ENCODE measurements around the gene QSER1.
"Not testable (repeated sequence)": the region's sequence is repeated elsewhere in the genome, so short reads cannot be mapped to it uniquely, and the experiment has no call there.

Gene QSER1

DNA sequence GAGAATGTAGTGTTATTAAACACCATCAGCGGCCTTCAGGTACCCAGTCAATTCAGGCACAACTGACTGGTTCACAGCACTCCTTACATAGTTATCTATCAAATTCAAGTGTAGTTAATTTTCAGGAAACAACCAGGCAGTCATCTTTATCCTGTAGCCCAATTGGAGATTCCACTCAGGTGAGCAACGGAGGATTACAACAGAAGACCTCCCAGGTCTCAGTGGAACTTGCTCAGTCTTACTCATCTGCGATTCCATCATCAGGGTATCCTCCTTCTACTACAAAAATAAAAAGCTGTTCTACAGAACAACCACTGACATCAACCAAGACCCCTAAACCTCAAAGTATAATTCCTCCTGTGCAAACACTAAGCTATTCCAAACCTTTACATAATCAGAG, 39.6 kb downstream of the QSER1 start:
- no peak for DNase-seq (ENCODE audit: low read depth in 1 of 2, low spot score in 1 of 2)

DNA sequence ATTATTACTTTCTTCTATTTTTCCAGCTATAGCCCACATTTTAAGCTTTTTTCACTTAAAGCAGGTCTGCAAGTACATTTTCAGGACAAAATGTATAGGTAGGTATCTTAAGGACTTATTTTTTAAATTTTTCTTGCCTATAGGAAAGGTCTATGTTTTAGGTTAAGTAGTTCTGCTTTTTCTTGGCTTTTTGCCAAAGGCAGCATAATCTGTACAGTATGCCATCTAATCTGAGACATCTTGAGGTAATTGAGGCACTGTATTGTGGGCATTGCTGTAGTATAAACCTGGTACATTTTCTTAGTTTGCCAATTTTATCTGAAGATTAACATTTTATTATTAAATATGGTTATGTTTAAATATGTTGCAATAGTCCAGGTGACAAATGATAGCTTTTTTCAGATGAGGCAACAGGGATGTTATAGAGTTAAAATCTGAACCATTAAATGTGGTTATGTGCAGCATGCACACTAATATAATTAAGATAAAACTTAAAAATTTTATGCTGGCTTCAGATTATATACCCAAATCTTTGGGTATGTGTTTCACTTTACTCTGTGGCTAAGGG, 42.9 kb downstream of the QSER1 start:
- no peak for DNase-seq (ENCODE audit: low read depth in 1 of 2, low spot score in 1 of 2)

DNA sequence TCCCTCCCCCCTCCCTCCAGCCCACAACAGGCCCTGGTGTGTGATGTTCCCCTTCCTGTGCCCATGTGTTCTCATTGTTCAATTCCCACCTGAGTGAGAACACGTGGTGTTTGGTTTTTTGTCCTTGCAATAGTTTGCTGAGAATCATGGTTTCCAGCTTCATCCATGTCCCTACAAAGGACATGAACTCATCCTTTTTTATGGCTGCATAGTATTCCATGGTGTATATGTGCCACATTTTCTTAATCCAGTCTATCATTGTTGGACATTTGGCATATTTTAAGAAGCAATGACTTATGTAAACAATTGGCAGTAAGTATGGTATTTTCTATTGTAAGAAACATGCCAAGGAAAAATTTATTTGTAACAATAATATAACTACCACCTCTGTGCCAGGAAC, 43.6 kb downstream of the QSER1 start:
- DNase-seq (ENCODE audit: low read depth in 1 of 2, low spot score in 1 of 2): not testable (repeated sequence)

DNA sequence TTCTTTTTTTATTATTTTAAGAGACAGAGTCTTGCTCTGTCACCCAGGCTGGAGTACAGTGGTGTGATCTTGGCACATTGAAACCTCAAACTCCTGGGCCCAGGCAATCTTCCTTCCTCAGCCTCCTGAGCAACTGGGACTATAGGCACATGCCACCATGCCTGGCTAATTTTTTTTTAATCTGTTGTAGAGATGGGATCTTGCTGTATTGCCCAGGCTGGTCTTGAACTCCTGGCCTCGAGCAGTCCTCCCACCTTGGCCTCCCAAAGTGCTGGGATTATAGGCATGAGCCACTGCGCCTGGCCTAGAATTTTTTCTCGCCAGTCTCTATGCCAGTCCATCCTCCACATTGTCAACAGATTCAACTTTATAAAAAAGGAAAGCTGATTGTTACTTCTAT, 44.7 kb downstream of the QSER1 start:
- DNase-seq (ENCODE audit: low read depth in 1 of 2, low spot score in 1 of 2): not testable (repeated sequence)

DNA sequence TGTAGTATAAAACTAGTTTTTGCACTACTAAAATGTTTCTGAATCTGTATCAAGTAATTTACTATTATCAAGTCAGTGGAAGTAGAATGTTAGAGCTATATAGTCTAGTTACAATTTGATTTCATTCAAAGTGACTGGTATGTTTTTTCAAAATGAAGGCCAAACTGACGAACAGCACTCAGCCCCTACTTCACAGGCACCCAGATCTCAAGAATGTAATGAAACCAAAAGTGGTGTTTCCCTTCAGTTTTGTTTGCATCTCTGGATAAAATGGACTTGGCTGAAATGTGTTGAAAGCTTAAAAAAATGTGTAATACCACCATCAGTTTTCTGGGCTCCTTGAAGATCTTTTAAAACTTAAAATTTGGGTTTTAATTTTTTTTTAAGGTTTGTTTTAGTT, 46.4 kb downstream of the QSER1 start:
- no peak for DNase-seq (ENCODE audit: low read depth in 1 of 2, low spot score in 1 of 2)

DNA sequence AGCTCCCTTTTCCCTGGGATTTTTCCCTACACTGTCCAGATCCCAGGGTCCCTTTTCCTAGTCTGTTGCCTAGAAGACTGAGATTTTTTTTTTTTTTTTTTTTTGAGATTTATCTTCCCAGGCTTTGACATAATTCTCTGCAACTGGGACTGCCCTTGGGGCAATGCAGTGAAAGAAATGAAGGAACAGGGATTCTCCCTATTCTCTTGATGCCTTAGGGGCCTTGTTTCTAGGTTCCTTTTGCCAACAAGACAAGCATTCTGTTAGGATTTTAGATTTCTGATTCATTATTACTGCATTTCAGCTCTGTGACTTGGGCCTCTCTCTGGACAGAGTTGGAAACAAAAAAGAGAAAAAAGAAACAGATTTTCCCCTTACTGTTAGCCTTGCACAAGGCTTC, 47.3 kb downstream of the QSER1 start:
- DNase-seq (ENCODE audit: low read depth in 1 of 2, low spot score in 1 of 2): no peak

DNA sequence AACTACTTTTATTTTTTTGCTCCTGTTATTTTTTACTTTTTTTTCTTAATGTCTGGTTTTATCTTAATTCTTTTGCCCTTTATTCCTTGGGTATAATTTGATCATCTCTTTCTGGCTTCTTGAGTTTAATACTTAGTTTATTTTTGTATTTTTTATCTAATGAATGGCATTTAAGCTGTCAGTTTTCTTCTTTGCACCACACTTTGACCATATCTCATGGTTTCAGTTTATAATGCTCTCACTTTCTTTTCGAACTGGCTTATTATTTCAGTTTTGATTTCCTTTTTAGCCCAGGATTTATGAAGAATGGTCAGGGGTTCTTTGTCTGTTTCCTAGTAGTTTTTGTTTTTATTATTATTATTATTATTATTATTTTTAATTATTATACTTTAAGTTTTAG, 48.3 kb downstream of the QSER1 start:
- no peak for DNase-seq (ENCODE audit: low read depth in 1 of 2, low spot score in 1 of 2)

DNA sequence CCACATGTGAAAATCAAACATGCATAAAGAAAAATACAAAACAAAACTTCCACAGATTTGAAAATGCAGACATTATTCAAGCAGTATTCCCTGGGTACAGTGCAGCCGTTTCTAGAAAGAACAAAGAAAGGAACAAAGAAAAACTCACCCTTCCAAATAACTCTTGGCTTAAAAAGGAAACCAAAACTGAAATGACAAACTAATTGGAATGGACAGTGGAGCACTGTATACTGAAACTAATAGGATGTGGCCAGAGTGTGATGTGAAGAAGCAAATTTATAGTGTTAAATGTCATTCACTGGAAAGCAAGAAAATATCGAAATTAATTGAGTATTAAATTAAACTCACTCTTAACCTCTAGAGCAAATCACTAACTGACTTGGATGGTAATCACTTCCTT, 55.4 kb downstream of the QSER1 start:
- DNase-seq (ENCODE audit: low read depth in 1 of 2, low spot score in 1 of 2): no peak

DNA sequence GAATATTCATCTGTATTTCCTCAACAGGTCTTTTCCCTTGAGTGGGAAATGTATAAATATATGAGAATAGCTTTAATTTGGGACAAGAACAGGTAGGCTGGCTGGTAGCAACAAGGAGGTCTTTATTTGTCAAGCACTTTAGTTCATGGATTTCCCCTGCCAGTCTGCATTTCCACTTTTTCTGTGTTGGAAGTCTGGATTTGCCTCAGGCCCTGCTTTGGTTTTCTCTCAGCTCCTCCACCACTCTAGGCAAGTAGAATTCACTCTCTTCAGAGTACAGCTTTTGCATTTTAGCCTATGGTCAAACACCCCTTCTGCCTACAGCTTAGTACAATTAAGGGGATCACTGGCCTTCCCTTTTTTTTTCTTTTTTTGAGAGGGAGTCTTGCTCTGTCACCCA, 57.1 kb downstream of the QSER1 start:
- DNase-seq (ENCODE audit: low read depth in 1 of 2, low spot score in 1 of 2): no peak

DNA sequence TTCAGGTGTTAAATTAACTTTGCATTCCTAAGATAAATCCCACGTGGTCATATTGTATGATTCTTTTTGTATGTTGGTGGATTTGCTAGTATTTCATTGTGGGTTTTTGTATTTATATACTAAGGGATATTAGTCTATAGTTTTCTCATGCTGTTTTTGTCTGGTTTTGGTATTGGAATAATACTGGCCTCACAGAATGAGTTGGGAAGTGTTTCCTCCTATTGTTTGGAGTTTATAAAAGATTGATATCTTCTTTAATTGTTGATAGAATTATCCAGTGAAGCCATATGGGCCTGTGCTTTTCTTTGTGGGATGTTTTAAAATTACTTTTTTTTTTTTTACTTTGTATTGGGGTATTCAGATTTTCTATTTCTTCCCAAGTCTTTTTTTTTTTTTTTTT, 59.8 kb downstream of the QSER1 start:
- no peak for DNase-seq (ENCODE audit: low read depth in 1 of 2, low spot score in 1 of 2)

DNA sequence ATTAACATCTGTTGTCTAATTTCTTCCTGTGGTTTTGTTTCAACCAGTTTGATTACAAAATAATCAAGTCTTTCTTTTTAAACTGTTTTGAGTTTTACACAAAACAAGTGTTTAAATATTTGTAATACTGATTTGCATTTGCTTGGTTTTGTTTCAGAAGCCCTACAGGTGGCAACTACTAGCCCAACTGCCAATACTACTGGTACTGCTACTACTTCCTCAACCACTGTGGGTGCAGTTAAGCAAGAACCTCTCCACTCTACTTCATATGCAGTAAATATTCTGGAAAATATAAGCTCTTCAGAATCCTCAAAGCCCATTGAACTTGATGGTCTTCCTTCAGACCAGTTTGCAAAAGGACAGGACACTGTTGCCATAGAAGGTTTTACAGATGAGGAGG, 61.1 kb downstream of the QSER1 start:
- DNase-seq (ENCODE audit: low read depth in 1 of 2, low spot score in 1 of 2): no peak

DNA sequence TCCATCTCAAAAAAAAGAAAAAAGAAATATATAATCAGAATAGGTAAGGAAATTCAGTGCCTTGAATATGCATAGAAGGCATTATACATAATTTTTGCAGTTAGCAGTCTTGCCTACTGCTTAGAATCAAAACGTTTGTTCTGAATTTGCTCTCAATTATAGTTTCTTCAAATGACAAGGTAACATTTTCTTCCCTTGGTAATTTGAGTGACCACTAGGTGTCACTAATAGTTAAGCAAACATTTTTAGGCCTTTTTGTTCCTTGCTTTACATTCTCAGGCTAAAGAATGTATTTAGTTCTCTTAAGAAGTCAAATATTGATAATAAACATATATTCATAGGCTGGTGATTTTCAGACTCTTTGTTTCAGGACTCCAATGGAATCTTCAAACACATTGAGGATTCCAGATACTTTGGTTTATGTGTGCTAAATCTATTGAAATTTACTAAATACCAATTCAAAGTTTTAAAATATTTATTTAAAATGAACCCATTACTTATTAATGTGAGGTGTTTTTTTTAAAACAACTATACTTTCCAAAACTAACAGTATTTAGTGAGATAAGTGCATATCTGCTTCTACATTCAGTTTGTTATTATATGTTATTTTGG, 68.0 kb downstream of the QSER1 start:
- no peak for DNase-seq (ENCODE audit: low read depth in 1 of 2, low spot score in 1 of 2)

DNA sequence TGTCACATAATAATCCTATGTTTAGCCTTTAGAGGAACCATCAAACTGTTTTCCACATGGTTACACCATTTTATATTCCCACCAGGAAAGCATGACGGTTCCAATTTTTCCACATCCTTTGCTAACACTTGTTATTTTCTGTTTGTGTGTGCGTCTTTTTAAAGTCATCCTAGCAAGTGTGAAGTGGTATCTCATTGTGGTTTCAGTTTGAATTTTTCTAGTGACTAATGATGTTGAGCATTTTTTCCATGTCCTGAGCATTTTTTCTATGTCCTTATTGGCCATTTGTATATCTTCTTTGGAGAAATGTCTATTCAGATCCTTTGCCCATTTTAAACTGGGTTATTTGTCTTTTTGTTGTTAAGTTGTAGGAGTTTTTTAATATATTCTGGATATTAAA, 69.4 kb downstream of the QSER1 start:
- no peak for DNase-seq (ENCODE audit: low read depth in 1 of 2, low spot score in 1 of 2)

DNA sequence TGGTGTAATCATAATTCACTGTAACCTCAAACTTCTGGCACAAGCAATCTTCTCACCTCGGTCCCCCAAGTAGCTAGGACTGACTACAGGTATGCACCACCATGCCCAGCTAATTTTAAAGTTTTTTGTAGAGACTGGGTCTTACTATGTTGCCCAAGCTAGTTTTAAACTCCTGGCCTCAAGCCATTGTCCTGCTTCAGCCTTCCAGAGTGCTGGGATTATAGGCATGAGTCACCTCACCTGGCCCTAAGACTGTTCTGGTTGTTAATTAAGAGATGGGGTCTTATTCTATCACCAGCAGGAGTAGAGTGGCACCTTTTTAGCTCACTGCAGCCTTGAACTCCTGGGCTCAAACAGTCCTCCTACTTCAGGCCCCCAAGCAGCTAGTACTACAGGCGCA, 71.1 kb downstream of the QSER1 start:
- no peak for DNase-seq (ENCODE audit: low read depth in 1 of 2, low spot score in 1 of 2)

DNA sequence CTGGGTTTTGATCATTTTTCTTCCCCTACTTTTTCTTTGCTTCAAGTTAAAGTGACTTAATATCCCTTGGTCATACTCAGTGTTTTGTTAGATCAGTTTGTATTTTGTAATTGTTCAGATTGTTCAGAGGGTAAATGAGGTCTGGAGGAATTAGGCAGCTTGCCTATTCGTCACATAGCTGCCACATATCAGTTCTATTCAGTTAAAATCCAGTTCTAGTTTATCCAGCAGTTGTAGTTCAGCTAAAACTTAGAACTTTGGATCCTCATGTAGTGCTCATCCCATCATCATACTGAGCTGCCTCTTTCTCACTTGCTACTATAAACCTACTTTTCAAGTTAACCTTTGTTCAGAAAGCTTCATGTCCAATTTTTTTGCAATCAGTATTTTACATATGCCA, 75.9 kb downstream of the QSER1 start:
- DNase-seq (ENCODE audit: low read depth in 1 of 2, low spot score in 1 of 2): no peak

DNA sequence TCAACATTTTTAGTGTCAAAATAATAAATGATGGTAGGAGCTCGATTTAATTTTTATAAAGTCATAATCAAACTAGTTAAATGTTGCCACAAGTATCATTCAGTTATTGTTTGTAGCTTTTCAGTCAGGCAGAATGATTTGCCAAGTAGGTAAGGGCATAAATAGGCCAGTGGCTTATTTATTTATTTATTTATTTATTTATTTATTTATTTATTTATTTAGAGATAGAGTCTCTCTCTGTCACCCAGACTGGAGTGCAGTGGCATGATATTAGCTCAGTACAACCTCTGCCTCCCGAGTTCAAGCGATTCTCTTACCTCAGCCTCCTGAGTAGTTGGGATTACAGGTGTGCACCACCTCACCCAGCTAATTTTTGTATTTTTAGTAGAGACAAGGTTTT, 79.6 kb downstream of the QSER1 start:
- not testable (repeated sequence) for DNase-seq (ENCODE audit: low read depth in 1 of 2, low spot score in 1 of 2)

DNA sequence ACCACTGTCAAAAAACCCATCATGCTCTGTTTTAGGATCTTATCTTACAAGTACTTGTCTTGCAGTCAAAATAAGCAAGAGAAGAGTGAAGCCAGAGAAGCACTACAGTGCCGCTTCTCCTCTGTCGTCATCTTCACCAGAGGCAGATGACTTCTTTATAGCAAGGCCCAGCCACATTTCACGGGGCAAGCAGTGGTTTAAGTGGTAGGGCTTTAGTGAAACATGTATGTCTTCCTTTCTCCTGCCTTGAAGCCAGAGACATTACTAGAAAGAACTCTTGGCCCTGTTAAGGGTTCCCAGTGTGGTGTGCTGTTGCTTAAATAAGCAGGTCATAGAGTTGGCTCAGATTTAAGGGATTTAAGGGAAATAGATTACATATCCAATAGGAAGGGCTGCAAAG, 80.2 kb downstream of the QSER1 start:
- no peak for DNase-seq (ENCODE audit: low read depth in 1 of 2, low spot score in 1 of 2)

DNA sequence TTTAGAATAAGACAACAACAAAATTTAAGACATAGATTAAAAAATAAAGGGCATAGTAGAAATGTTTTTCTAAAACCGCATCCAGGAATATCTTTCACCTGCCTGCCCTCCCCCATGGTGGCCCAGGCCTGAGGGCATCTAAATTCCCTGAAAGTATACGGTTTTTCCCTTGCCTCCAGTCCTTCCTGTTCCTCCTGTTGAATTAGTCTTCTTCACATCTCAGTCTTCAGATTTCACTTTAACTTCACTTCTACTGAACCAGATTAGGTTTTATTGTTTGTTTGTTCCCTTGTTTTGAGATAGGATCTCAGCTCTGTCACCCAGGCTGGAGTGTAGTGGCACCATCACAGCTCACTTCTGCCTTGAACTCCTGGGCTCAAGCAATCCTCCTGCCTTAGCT, 90.0 kb downstream of the QSER1 start:
- no peak for DNase-seq (ENCODE audit: low read depth in 1 of 2, low spot score in 1 of 2)

DNA sequence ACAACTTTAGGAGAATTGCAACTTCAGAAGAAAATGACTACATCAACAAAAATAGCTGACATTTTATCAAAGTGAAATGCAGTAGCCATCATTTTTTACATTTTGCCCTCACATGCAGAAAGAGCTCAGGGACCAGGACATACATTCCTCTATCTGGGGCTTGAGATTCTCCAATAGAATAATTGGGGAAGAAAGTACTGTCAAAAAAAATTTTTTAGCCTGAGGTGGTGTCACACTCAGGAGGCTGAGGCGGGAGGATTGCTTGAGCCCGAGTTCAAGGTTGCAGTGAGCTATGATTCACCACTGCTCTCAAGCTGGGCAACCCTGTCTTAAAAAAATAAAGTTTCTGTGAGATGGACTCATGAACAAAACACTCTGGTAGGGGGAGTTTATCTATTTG, 90.9 kb downstream of the QSER1 start:
- no peak for DNase-seq (ENCODE audit: low read depth in 1 of 2, low spot score in 1 of 2)

DNA sequence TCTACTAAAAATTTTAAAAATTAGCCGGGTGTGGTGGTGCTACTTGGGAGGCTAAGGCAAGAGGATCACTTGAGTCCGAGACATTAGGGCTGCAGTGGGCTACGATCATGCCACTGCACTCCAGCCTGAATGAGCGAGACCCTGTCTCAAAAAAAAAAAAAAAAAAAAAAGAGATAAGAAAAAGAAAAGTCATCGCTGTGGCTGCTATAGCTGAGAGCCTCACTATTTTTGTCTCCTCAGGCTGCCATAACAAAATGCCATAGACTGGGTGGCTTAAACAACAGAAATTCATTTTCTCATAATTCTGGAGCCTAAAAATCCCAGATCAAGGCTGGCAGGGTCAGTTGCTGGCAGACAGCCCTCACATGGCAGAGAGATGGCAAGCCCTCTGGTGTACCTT, 93.0 kb downstream of the QSER1 start:
- DNase-seq (ENCODE audit: low read depth in 1 of 2, low spot score in 1 of 2): no peak

DNA sequence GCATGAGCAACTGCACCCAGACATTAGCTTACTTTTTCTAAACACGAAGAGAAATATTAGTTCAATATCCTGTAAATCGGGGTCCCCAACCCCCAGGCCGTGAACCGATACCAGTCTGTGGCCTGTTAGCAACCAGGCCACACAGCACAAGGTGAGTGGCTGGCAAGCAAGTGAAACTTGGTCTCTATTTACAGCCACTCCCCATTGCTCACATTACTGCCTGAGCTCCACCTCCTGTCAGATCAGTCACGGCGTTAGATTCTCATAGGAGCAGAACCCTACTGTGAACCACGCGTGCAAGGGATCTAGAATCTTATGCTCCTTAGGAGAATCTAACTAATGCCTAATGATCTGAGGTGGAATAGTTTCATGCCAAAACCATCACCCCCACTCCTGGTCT, 95.2 kb downstream of the QSER1 start:
- no peak for DNase-seq (ENCODE audit: low read depth in 1 of 2, low spot score in 1 of 2)

DNA sequence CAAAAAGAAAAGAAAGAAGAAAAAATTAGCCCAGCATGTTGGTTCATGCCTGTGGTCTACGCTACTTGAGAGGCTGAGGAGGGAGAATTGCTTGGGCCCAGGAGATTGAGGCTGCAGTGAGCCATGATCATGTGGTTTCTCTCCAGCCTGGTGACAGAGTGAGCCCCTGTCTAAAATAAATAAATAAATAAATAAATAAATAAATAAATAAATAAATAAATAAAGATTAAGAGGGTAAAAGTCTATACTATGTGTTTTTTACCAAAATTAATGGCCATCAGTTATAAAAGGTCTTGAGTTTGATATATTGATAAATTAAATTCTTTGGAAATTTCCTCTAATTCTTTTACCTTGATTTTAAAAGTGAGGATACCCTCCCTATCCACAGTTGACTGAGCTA, 97.9 kb downstream of the QSER1 start:
- DNase-seq (ENCODE audit: low read depth in 1 of 2, low spot score in 1 of 2): no peak

DNA sequence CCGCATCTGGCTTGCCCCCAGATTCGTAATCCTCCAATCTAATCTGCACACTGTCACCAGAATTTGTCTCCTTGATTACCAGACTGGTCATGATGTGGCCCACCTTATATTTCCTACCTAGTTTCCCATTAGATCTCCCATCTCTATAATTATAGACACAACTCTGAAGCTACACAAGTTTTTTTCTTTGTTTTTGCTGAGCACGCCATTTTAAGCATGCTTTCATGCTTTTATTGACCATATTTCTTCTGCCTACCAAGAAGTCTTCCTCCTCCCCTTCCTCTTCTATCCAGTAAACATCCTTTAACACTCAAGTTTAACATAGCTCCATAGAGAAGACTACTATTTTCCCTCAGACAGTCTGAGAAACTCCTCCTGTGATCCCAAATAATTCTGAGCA, 98.8 kb downstream of the QSER1 start:
- no peak for DNase-seq (ENCODE audit: low read depth in 1 of 2, low spot score in 1 of 2)

DNA sequence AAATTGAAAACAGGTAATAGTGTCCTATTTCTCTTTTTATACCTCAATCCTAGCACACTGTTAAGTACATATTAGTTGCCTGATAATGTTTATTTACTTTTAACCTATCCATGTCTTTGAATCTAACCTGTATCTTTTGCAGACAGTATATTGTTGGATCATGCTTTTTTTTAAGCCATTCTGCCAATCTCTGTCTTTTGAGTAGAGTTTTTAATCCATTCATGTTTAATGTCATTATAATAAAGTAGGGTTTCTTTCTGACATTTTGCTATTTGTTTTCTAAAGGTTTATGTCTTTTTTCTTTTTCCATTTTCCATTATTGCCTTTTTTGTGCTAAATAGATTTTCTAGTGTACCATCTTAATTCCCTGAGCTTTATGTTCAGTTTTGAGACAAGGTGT, 99.3 kb downstream of the QSER1 start:
- DNase-seq (ENCODE audit: low read depth in 1 of 2, low spot score in 1 of 2): no peak

Data from activated T-helper 1 cell treated with anti-CD3 and anti-CD28 coated beads, Interleukin-2, amount 50 U/mL, for 16 hours (primary cell).